Gastrocnemius medialis (tissue), 4 donors: Measurements from ENCODE around the gene TCP11.

Source experiments
- CTCF ChIP-seq, 5 experiments: fragments of 450-650 bp in 3 of 5; fragments of 200-600 bp in 2 of 5; sonication (generic) in 2 of 5; IDR thresholded peaks in 4 of 5; conservative IDR thresholded peaks in 1 of 5; 1 replicate in 4 of 5; 2 replicates in 1 of 5; pipeline ENCODE4 v1.5.1; 2016 to 2019; ENCODE audit warnings: antibody characterized with exemption in 5 of 5, mild to moderate bottlenecking in 3 of 5, moderate library complexity in 3 of 5
- POLR2A ChIP-seq, 2 donors: fragments of 450-650 bp; IDR thresholded peaks; one replicate each; pipeline ENCODE4 v1.6.1; 2017; ENCODE audit warnings: antibody characterized with exemption in 2 of 2, mild to moderate bottlenecking in 2 of 2, moderate library complexity in 2 of 2

- TF ChIP-seq CTCF (IDR thresholded peaks at IDR 0.05 in 4 of 5, conservative IDR thresholded peaks at IDR 0.05 in 1 of 5) (no peak), POLR2A (IDR thresholded peaks at IDR 0.05) (no peak)
Observed at GRCh38 chr6:35072698-35073055, 68.5 kb downstream of the TCP11 start.
